SK-N-SH (cell line): Measurements from ENCODE around the gene TSPAN15. TPM values are rescaled to one million over a fixed set of nuclear protein-coding genes. Genes with fewer than 3 reads are reported as not detected.

ENCODE experiments used
- CTCF ChIA-PET: fragments of 300-600, 350-600 bp; formaldehyde crosslinking; extraction: SDS; loops from one replicate; lab custom pipeline; 2021; lab: Yijun Ruan, JAX
- POLR2A ChIA-PET: fragments of 350-600 bp; sonication (Branson Sonifier 250); formaldehyde crosslinking; extraction: SDS; loops from one replicate; lab custom pipeline; 2020; ENCODE audit warnings: antibody characterized with exemption, inconsistent platforms; lab: Yijun Ruan, JAX
- DNase-seq: peaks from one replicate; pipeline ENCODE4 v3.0.0; 2012
- H2AFZ ChIP-seq: fragments of 200-600 bp; sonication (generic); 2 replicates; pipeline ENCODE4 v1.8.1; 2016; ENCODE audit warnings: antibody characterized with exemption, mild to moderate bottlenecking, low read depth
- H3F3A ChIP-seq: fragments of 200-600 bp; sonication (generic); replicated peaks from 2 replicates; pipeline ENCODE3; 2016; ENCODE audit warnings: antibody characterized with exemption, mild to moderate bottlenecking; ENCODE audit not compliant: insufficient read depth
- H3K27ac ChIP-seq, 2 experiments: fragments of 200-500 bp in 1 of 2; fragments of 200-600 bp in 1 of 2; sonication (Bioruptor generic) in 1 of 2; sonication (generic), shearing (Covaris generic) in 1 of 2; 2 replicates each; pipeline versions ENCODE4 v1.5.1 to v1.6.1; 2014 to 2016; ENCODE audit warnings: low read depth in 2 of 2, inconsistent platforms in 1 of 2, low read length in 1 of 2, mild to moderate bottlenecking in 1 of 2, mixed read lengths in 1 of 2
- H3K27me3 ChIP-seq: fragments of 200-600 bp; sonication (generic), shearing (Covaris generic); 2 replicates; pipeline ENCODE4 v1.6.1; 2016; ENCODE audit warnings: mixed run types; ENCODE audit not compliant: insufficient read depth
- H3K36me3 ChIP-seq, 2 experiments: fragments of 200-500 bp in 1 of 2; fragments of 200-600 bp in 1 of 2; sonication (Bioruptor generic) in 1 of 2; sonication (generic) in 1 of 2; replicated peaks in 1 of 2; 2 replicates each; pipeline versions ENCODE3 to v1.5.1; 2014 to 2016; ENCODE audit warnings: low read length in 1 of 2, mild to moderate bottlenecking in 1 of 2; ENCODE audit not compliant: insufficient read depth in 2 of 2, control insufficient read depth in 1 of 2
- H3K4me1 ChIP-seq, 2 experiments: fragments of 200-500 bp in 1 of 2; fragments of 200-600 bp in 1 of 2; sonication (Bioruptor generic) in 1 of 2; sonication (generic), shearing (Covaris generic) in 1 of 2; 2 replicates each; pipeline versions ENCODE4 v1.5.1 to v1.6.1; 2014 to 2016; ENCODE audit warnings: low read depth in 1 of 2, low read length in 1 of 2, mixed run types in 1 of 2; ENCODE audit not compliant: insufficient read depth in 2 of 2, control insufficient read depth in 1 of 2
- H3K4me2 ChIP-seq: fragments of 200-600 bp; sonication (generic), shearing (Covaris generic); 2 replicates; pipeline ENCODE4 v1.6.1; 2017; ENCODE audit warnings: mixed run types
- H3K4me3 ChIP-seq, 2 experiments: fragments of 200-500 bp in 1 of 2; fragments of 200-600 bp in 1 of 2; sonication (Bioruptor generic) in 1 of 2; sonication (generic), shearing (Covaris generic) in 1 of 2; 2 replicates each; pipeline versions ENCODE4 v1.5.1 to v1.8.1; 2014 to 2016; ENCODE audit warnings: low read depth in 2 of 2, inconsistent platforms in 1 of 2, low read length in 1 of 2, mild to moderate bottlenecking in 1 of 2, mixed read lengths in 1 of 2, moderate library complexity in 1 of 2
- H3K79me2 ChIP-seq: fragments of 200-600 bp; sonication (generic); 2 replicates; pipeline ENCODE4 v1.8.1; 2017; ENCODE audit warnings: mild to moderate bottlenecking; ENCODE audit not compliant: insufficient read depth
- H3K9ac ChIP-seq: fragments of 200-600 bp; sonication (generic); 2 replicates; pipeline ENCODE4 v1.6.1; 2017; ENCODE audit warnings: mixed run types
- H3K9me2 ChIP-seq: fragments of 200-600 bp; sonication (generic); 2 replicates; pipeline ENCODE4 v1.6.1; 2017; ENCODE audit warnings: mixed run types
- H3K9me3 ChIP-seq: fragments of 200-600 bp; sonication (generic); 2 replicates; pipeline ENCODE4 v1.6.1; 2017; ENCODE audit warnings: mixed run types, mild to moderate bottlenecking, moderate library complexity
- H4K20me1 ChIP-seq: fragments of 200-600 bp; sonication (generic); 2 replicates; pipeline ENCODE4 v1.6.1; 2017; ENCODE audit warnings: mild to moderate bottlenecking, mixed run types; ENCODE audit not compliant: insufficient read depth
- CHD2 ChIP-seq: fragments of 150-350 bp; IDR thresholded peaks from 2 replicates; pipeline ENCODE4 v1.6.1; 2018; ENCODE audit warnings: low read length; ENCODE audit not compliant: partially characterized antibody
- EZH2phosphoT487 ChIP-seq: fragments of 200-600 bp; sonication (generic); IDR thresholded peaks from 2 replicates; pipeline ENCODE4 v1.6.1; 2017; ENCODE audit warnings: low read depth, mixed run types, mild to moderate bottlenecking, antibody characterized with exemption, moderate library complexity, borderline replicate concordance
- GABPA ChIP-seq: IDR thresholded peaks from 2 replicates; pipeline ENCODE4 v1.4.0; 2012; ENCODE audit warnings: low read depth, mild to moderate bottlenecking
- MXI1 ChIP-seq: IDR thresholded peaks from 2 replicates; pipeline ENCODE4 v1.6.1; 2012; ENCODE audit warnings: mild to moderate bottlenecking, low read depth, low read length, improper control_type of control experiment
- NRF1 ChIP-seq: IDR thresholded peaks from 2 replicates; pipeline ENCODE4 v1.6.1; 2012; ENCODE audit warnings: low read depth, mild to moderate bottlenecking, low read length
- POLR2AphosphoS5 ChIP-seq: IDR thresholded peaks from 2 replicates; pipeline ENCODE4 v1.6.1; 2012; ENCODE audit warnings: low read depth, low read length
- RAD21 ChIP-seq: IDR thresholded peaks from 2 replicates; pipeline ENCODE4 v1.6.1; 2012; ENCODE audit warnings: mild to moderate bottlenecking, low read length
- SIN3A ChIP-seq: IDR thresholded peaks from 2 replicates; pipeline ENCODE4 v1.6.1; 2012; ENCODE audit warnings: low read depth, mild to moderate bottlenecking, low read length, moderate library complexity, borderline replicate concordance
- SMC3 ChIP-seq: IDR thresholded peaks from 2 replicates; pipeline ENCODE4 v1.6.1; 2012; ENCODE audit warnings: low read depth, low read length, improper control_type of control experiment
- TEAD4 ChIP-seq: IDR thresholded peaks from 2 replicates; pipeline ENCODE4 v1.4.0; 2012; ENCODE audit warnings: mild to moderate bottlenecking, borderline replicate concordance; ENCODE audit not compliant: insufficient read depth
- WGBS: methylation state at CpG from one replicate; pipeline ENCODE4 v1.1.6; 2017; ENCODE audit warnings: low lambda C conversion rate; 5-methylcytosine and 5-hydroxymethylcytosine counted together
- polyA plus RNA-seq, 3 experiments: library from polyadenylated mRNA; depleted of rRNA; stranded (reverse); fragments of >200 nt; gene quantifications; 2 replicates each; pipeline ENCODE4 v1.2.3, GENCODE V29; 2012
- TF ChIP-seq, protein P1 (sequence below): fragments of 200-600 bp; sonication (generic); IDR thresholded peaks from 2 replicates; pipeline ENCODE4 v1.6.1; 2017; ENCODE audit warnings: antibody characterized with exemption, mild to moderate bottlenecking, moderate library complexity
- TF ChIP-seq, protein P2 (sequence below): IDR thresholded peaks from 2 replicates; pipeline ENCODE4 v1.6.1; 2012; ENCODE audit warnings: mild to moderate bottlenecking, low read depth, low read length, moderate library complexity
- TF ChIP-seq, protein P3 (sequence below): IDR thresholded peaks from 2 replicates; pipeline ENCODE4 v1.4.0; 2012; ENCODE audit warnings: low read depth, borderline replicate concordance
- TF ChIP-seq, protein P4 (sequence below): fragments of 150-350 bp; IDR thresholded peaks from 2 replicates; pipeline ENCODE4 v1.6.1; 2016; ENCODE audit warnings: mild to moderate bottlenecking, low read depth, low read length

Gene TSPAN15
- polyA plus RNA-seq, 1 of the 3 experiments (the other 2 are of a cell fraction), result 8.5 TPM

DNA sequence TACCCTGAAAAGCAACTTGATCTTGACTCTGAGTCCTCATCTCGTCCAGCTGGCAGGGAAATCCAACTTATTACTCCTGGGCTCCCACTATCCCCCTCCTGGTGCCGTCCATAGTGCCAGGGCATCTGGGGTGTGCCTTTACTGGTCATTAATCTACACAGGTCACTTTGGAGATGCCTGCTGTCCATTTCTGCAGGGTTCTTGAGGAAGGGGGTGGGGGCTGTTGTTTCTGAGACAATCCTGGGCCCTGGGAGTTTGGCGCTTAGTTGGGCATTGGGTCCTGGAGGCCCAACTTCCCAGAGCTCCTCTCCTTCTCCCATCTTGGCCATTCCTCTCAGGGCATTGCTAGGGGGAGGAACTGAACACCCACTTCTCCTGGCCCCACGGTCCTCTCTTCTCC lies 28.6 kb upstream of the TSPAN15 start:
- H4K20me1 ChIP-seq, result no peaks in the 10 kb centered on the region
- H2AFZ ChIP-seq, result no peak overlapping the region
- no peaks in the 10 kb centered on the region for H3K36me3 ChIP-seq
- no peaks in the 10 kb centered on the region for H3F3A ChIP-seq
- no peak overlapping the region for H3K4me2 ChIP-seq
- no peak overlapping the region for H3K9ac ChIP-seq
- H3K9me2 ChIP-seq, result no peaks in the 10 kb centered on the region
- 50% methylated on average over 3 of the region's 4 CpGs for WGBS
- H3K79me2 ChIP-seq, result no peaks in the 10 kb centered on the region
- no peak overlapping the region for H3K27ac ChIP-seq
- H3K4me1 ChIP-seq, result no peaks in the 10 kb centered on the region
- no peaks in the 10 kb centered on the region; the same call in 1 of the 2 replicates for H3K27me3 ChIP-seq
- no peak overlapping the region for H3K4me3 ChIP-seq
- no peak for DNase-seq
- ChIA-PET CTCF (interaction anchor here (0.8 to 4.9 kb wide), 7 partner anchors 9 to 85 kb away, joined by 3 to 22 read pairs (median 3); partner anchors contain the start of gene TSPAN15), POLR2A (no interaction called here)
- TF ChIP-seq RAD21 (no peak), POLR2AphosphoS5 (no peak), MXI1 (no peak), SIN3A (no peak), TEAD4 (no peak), EZH2phosphoT487 (no peak), GABPA (no peak), NRF1 (no peak), CHD2 (no peak), SMC3 (no peak)
- TF ChIP-seq, protein P1, sequence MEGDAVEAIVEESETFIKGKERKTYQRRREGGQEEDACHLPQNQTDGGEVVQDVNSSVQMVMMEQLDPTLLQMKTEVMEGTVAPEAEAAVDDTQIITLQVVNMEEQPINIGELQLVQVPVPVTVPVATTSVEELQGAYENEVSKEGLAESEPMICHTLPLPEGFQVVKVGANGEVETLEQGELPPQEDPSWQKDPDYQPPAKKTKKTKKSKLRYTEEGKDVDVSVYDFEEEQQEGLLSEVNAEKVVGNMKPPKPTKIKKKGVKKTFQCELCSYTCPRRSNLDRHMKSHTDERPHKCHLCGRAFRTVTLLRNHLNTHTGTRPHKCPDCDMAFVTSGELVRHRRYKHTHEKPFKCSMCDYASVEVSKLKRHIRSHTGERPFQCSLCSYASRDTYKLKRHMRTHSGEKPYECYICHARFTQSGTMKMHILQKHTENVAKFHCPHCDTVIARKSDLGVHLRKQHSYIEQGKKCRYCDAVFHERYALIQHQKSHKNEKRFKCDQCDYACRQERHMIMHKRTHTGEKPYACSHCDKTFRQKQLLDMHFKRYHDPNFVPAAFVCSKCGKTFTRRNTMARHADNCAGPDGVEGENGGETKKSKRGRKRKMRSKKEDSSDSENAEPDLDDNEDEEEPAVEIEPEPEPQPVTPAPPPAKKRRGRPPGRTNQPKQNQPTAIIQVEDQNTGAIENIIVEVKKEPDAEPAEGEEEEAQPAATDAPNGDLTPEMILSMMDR, result no peak
- TF ChIP-seq, protein P2, sequence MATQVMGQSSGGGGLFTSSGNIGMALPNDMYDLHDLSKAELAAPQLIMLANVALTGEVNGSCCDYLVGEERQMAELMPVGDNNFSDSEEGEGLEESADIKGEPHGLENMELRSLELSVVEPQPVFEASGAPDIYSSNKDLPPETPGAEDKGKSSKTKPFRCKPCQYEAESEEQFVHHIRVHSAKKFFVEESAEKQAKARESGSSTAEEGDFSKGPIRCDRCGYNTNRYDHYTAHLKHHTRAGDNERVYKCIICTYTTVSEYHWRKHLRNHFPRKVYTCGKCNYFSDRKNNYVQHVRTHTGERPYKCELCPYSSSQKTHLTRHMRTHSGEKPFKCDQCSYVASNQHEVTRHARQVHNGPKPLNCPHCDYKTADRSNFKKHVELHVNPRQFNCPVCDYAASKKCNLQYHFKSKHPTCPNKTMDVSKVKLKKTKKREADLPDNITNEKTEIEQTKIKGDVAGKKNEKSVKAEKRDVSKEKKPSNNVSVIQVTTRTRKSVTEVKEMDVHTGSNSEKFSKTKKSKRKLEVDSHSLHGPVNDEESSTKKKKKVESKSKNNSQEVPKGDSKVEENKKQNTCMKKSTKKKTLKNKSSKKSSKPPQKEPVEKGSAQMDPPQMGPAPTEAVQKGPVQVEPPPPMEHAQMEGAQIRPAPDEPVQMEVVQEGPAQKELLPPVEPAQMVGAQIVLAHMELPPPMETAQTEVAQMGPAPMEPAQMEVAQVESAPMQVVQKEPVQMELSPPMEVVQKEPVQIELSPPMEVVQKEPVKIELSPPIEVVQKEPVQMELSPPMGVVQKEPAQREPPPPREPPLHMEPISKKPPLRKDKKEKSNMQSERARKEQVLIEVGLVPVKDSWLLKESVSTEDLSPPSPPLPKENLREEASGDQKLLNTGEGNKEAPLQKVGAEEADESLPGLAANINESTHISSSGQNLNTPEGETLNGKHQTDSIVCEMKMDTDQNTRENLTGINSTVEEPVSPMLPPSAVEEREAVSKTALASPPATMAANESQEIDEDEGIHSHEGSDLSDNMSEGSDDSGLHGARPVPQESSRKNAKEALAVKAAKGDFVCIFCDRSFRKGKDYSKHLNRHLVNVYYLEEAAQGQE, result no peak
- TF ChIP-seq, protein P3, sequence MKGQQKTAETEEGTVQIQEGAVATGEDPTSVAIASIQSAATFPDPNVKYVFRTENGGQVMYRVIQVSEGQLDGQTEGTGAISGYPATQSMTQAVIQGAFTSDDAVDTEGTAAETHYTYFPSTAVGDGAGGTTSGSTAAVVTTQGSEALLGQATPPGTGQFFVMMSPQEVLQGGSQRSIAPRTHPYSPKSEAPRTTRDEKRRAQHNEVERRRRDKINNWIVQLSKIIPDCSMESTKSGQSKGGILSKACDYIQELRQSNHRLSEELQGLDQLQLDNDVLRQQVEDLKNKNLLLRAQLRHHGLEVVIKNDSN, result no peak
- TF ChIP-seq, protein P4, sequence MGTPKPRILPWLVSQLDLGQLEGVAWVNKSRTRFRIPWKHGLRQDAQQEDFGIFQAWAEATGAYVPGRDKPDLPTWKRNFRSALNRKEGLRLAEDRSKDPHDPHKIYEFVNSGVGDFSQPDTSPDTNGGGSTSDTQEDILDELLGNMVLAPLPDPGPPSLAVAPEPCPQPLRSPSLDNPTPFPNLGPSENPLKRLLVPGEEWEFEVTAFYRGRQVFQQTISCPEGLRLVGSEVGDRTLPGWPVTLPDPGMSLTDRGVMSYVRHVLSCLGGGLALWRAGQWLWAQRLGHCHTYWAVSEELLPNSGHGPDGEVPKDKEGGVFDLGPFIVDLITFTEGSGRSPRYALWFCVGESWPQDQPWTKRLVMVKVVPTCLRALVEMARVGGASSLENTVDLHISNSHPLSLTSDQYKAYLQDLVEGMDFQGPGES, result no peak
- H3K9me3 ChIP-seq, result no peaks in the 10 kb centered on the region
